GM12878 (cell line): Measurements from ENCODE around the gene IMP3. TPM values are rescaled to one million over a fixed set of nuclear protein-coding genes. Genes with fewer than 3 reads are reported as not detected.

Source experiments
- ATF3 ChIP-seq: IDR thresholded peaks from 2 replicates; pipeline ENCODE4 v1.6.1; 2011; ENCODE audit warnings: low read depth, mild to moderate bottlenecking, low read length, moderate library complexity, borderline replicate concordance; ENCODE audit errors: extremely low read depth
- ATF7 ChIP-seq: fragments of 450-650 bp; IDR thresholded peaks from 2 replicates; pipeline ENCODE4 v1.6.1; 2016; ENCODE audit warnings: low read depth, mild to moderate bottlenecking
- BCL3 ChIP-seq: IDR thresholded peaks from 2 replicates; pipeline ENCODE4 v1.6.1; 2011; ENCODE audit warnings: borderline replicate concordance, low read depth, mild to moderate bottlenecking, moderate library complexity, low read length; ENCODE audit not compliant: insufficient read depth, poor library complexity, severe bottlenecking
- HCFC1 ChIP-seq: fragments of 150-350 bp; IDR thresholded peaks from 2 replicates; pipeline ENCODE4 v1.6.1; 2014; ENCODE audit warnings: low read length
- IKZF2 ChIP-seq, 2 experiments: fragments of 450-650 bp; IDR thresholded peaks; 2 replicates each; pipeline ENCODE4 v1.6.1; 2017; ENCODE audit warnings: mild to moderate bottlenecking in 2 of 2, moderate library complexity in 2 of 2
- IRF3 ChIP-seq: fragments of 450-650 bp; IDR thresholded peaks from 2 replicates; pipeline ENCODE4 v1.6.1; 2014; ENCODE audit warnings: mild to moderate bottlenecking
- MAX ChIP-seq: IDR thresholded peaks from 2 replicates; pipeline ENCODE4 v1.6.1; 2012; ENCODE audit warnings: low read depth, low read length, improper control_type of control experiment
- MXI1 ChIP-seq: fragments of 150-350 bp; IDR thresholded peaks from 2 replicates; pipeline ENCODE4 v1.6.1; 2011; ENCODE audit warnings: low read depth, mild to moderate bottlenecking, inconsistent platforms, low read length, improper control_type of control experiment
- NBN ChIP-seq: fragments of 450-650 bp; IDR thresholded peaks from 2 replicates; pipeline ENCODE4 v1.6.1; 2016
- PBX3 ChIP-seq: IDR thresholded peaks from 2 replicates; pipeline ENCODE4 v1.6.1; 2011; ENCODE audit warnings: mild to moderate bottlenecking, low read depth, low read length, moderate library complexity; ENCODE audit not compliant: insufficient replicate concordance
- USF2 ChIP-seq: IDR thresholded peaks from 2 replicates; pipeline ENCODE4 v1.6.1; 2011; ENCODE audit warnings: low read depth, low read length, improper control_type of control experiment, borderline replicate concordance
- WRNIP1 ChIP-seq: IDR thresholded peaks from 2 replicates; pipeline ENCODE4 v1.6.1; 2011; ENCODE audit warnings: low read depth, low read length, improper control_type of control experiment, borderline replicate concordance
- ZBTB4 ChIP-seq: fragments of 450-650 bp; formaldehyde crosslinking; IDR thresholded peaks from 2 replicates; pipeline ENCODE4 v1.4.0; 2022; ENCODE audit warnings: mild to moderate bottlenecking, moderate library complexity
- ZNF592 ChIP-seq: fragments of 450-650 bp; IDR thresholded peaks from 2 replicates; pipeline ENCODE4 v1.6.1; 2017; ENCODE audit warnings: mild to moderate bottlenecking, moderate library complexity
- ZNF622 ChIP-seq: fragments of 450-650 bp; IDR thresholded peaks from 2 replicates; pipeline ENCODE4 v1.6.1; 2017; ENCODE audit warnings: mild to moderate bottlenecking, inconsistent platforms
- polyA plus RNA-seq, 11 experiments: library from polyadenylated mRNA; depleted of rRNA in 4 of 11; unstranded in 6 of 11; stranded (reverse) in 5 of 11; fragments of >200 nt; fragmentation: Nextera tagmentation in 4 of 11; fragmentation: Illumina TruSeq in 1 of 11; extraction: Ambion mirVana in 4 of 11; extraction: Trizol in 1 of 11; gene quantifications; 1 replicate in 1 of 11; 2 replicates in 10 of 11; pipeline versions ENCODE4 v1.2.1 to v1.2.3, GENCODE V29; 2011 to 2016; ENCODE audit warnings: inconsistent platforms in 2 of 11, missing spikeins in 2 of 11, low read depth in 1 of 11
- total RNA-seq, 4 experiments: library from RNA; depleted of rRNA in 3 of 4; stranded (reverse); fragments of >200 nt in 3 of 4; fragmentation: Illumina TruSeq in 1 of 4; extraction: Trizol in 1 of 4; gene quantifications; 2 replicates each; pipeline versions ENCODE4 v1.2.1 to v1.2.3, GENCODE V29; 2013 to 2021

Gene IMP3
- total and polyA plus RNA-seq, 10 of the 15 experiments (the other 5 are each of a cell fraction or from before 2014, with no cell fraction given), result 13.3 to 208 (median 85.2) TPM

- no peak for TF ChIP-seq ZBTB4
- no peak for TF ChIP-seq ATF3
- no peak for TF ChIP-seq ZNF622
- TF ChIP-seq PBX3, result peak; percentile 33
- peak; percentile 64; the same call in 1 of the 2 replicates for TF ChIP-seq MAX
- TF ChIP-seq NBN, result peak; percentile 94
- TF ChIP-seq BCL3, result no peak
- TF ChIP-seq IKZF2 (IDR thresholded peaks at IDR 0.05), result peak; percentile 42 to 51; a peak in 3 of 4 replicates
- no peak; the same call in none of the 2 replicates for TF ChIP-seq MXI1
- no peak for TF ChIP-seq WRNIP1
- no peak for TF ChIP-seq ZNF592
- TF ChIP-seq ATF7, result peak; percentile 60; the same call in 1 of the 2 replicates
- TF ChIP-seq IRF3, result no peak
- TF ChIP-seq HCFC1, result peak; percentile 57
- no peak for TF ChIP-seq USF2
Observed at GRCh38 chr15:75625542-75626347, 14.3 kb downstream of the IMP3 start, which contains the start of gene SNUPN (continued).
